K562 (cell line): ENCODE data around the gene TESK1.

Experiments
- ATF2 ChIP-seq: sonication (generic); formaldehyde crosslinking; IDR thresholded peaks from 2 replicates; pipeline ENCODE4 v1.8.1; 2022; ENCODE audit warnings: missing genetic modification reagents
- BACH1 ChIP-seq: fragments of 200-800 bp; sonication (Bioruptor generic); IDR thresholded peaks from 2 replicates; pipeline ENCODE4 v1.6.1; 2016; ENCODE audit warnings: missing genetic modification characterization, missing compliant biosample characterization
- CEBPG ChIP-seq, 3 experiments: fragments of 200-800 bp in 1 of 3; sonication (Bioruptor generic) in 1 of 3; sonication (generic) in 1 of 3; formaldehyde crosslinking in 1 of 3; IDR thresholded peaks in 2 of 3; conservative IDR thresholded peaks in 1 of 3; 2 replicates each; pipeline versions ENCODE4 v1.6.1 to v1.8.0; 2016 to 2022; ENCODE audit warnings: missing compliant biosample characterization in 2 of 3, missing genetic modification characterization in 2 of 3, mild to moderate bottlenecking in 1 of 3, missing genetic modification reagents in 1 of 3
- NFE2L1 ChIP-seq: fragments of 450-650 bp; IDR thresholded peaks from 2 replicates; pipeline ENCODE4 v1.6.1; 2016; ENCODE audit warnings: missing genetic modification characterization, low read depth, mild to moderate bottlenecking, missing compliant biosample characterization, moderate library complexity, borderline replicate concordance
- NR1H2 ChIP-seq: sonication (generic); formaldehyde crosslinking; IDR thresholded peaks from 2 replicates; pipeline ENCODE4 v1.4.0; 2020; ENCODE audit warnings: mild to moderate bottlenecking, missing genetic modification reagents
- RNF2 ChIP-seq: sonication (generic); IDR thresholded peaks from 2 replicates; pipeline ENCODE4 v1.6.1; 2016
- SIN3A ChIP-seq, 2 experiments: fragments of 150-350 bp in 1 of 2; IDR thresholded peaks; 2 replicates each; pipeline ENCODE4 v1.6.1; 2011 to 2016; ENCODE audit warnings: borderline replicate concordance in 2 of 2, low read depth in 2 of 2, low read length in 2 of 2, mild to moderate bottlenecking in 2 of 2, moderate library complexity in 2 of 2; ENCODE audit not compliant: control insufficient read depth in 1 of 2
- ZBED1 ChIP-seq: IDR thresholded peaks from 2 replicates; pipeline ENCODE4 v1.6.1; 2014
- TF ChIP-seq, protein P1 (sequence below): sonication (generic); formaldehyde crosslinking; IDR thresholded peaks from 2 replicates; pipeline ENCODE4 v1.8.0; 2022; ENCODE audit warnings: mild to moderate bottlenecking, missing genetic modification reagents

GRCh38 chr9:35564658-35565061, 40.4 kb upstream of the TESK1 start:
- TF ChIP-seq BACH1 (tag), result no peak
- TF ChIP-seq SIN3A (IDR thresholded peaks at IDR 0.05; ENCODE audit: borderline replicate concordance in 2 of 2, control insufficient read depth in 1 of 2, low read depth in 2 of 2, low read length in 2 of 2), result no peak
- no peak for TF ChIP-seq ATF2 (CRISPR knock-in tag)
- TF ChIP-seq, protein P1, sequence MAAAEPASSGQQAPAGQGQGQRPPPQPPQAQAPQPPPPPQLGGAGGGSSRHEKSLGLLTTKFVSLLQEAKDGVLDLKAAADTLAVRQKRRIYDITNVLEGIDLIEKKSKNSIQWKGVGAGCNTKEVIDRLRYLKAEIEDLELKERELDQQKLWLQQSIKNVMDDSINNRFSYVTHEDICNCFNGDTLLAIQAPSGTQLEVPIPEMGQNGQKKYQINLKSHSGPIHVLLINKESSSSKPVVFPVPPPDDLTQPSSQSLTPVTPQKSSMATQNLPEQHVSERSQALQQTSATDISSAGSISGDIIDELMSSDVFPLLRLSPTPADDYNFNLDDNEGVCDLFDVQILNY (CRISPR knock-in tag), result no peak
- no peak for TF ChIP-seq ZBED1
- TF ChIP-seq NR1H2 (CRISPR knock-in tag), result no peak
- no peak for TF ChIP-seq CEBPG (CRISPR knock-in tag; IDR thresholded peaks at IDR 0.05)
- TF ChIP-seq CEBPG (tag; conservative IDR thresholded peaks at IDR 0.05 in 1 of 2, IDR thresholded peaks at IDR 0.05 in 1 of 2), result no peak
- TF ChIP-seq RNF2, result no peak
- no peak for TF ChIP-seq NFE2L1 (tag)
